ENCODE measurements around the gene ZNF565. TPM values are rescaled to one million over a fixed set of nuclear protein-coding genes. Genes with fewer than 3 reads are reported as not detected.
A peak's percentile ranks its signal among the peaks of the same experiment; 100 is the strongest.
"Not testable (repeated sequence)": the region's sequence is repeated elsewhere in the genome, so short reads cannot be mapped to it uniquely, and the experiment has no call there.

The ZNF565 gene
- total RNA-seq, 1 donor from 2014 or later, result 6.2 TPM

DNA sequence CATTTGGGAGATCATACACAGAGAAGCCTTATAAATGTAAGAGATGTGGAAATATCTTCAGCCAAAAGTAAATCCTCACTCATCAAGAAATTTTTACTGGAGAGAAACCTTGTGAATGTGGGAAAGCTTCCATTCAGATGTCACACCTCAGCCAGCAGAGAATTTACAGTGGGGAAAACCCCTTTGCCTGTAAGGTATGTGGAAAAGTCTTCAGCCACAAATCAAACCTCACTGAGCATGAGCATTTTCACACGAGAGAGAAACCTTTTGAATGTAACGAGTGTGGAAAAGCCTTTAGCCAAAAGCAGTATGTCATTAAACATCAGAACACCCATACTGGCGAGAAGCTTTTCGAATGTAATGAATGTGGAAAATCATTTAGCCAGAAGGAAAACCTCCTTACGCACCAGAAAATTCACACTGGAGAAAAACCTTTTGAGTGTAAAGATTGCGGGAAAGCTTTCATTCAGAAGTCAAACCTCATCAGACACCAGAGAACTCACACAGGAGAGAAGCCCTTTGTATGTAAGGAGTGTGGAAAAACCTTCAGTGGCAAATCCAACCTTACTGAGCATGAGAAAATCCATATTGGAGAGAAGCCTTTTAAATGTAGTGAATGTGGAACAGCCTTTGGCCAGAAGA is 22.0 kb upstream of the ZNF565 start:
- Histone ChIP-seq H3K79me2 (ENCODE audit: low read depth) (peaks cover 57% of the 10 kb centered on the region), H4K20me1 (ENCODE audit: low read depth) (peaks cover 23% of the 10 kb centered on the region), H3K4me1 (peaks cover 7% of the 10 kb centered on the region), H3K27me3 (no peaks in the 10 kb centered on the region), H3F3A (ENCODE audit: low read depth) (peaks cover 49% of the 10 kb centered on the region), H3K4me3 (no peak overlapping the region), H3K4me2 (no peak overlapping the region), H3K9me3 (ENCODE audit: low read depth) (no peaks in the 10 kb centered on the region), H3K36me3 (peaks cover 50% of the 10 kb centered on the region), H3K9ac (no peak overlapping the region), H3K27ac (no peak overlapping the region), H2AFZ (replicated peaks) (no peak overlapping the region)
- Mint-ChIP-seq H3K27me3 (ENCODE audit: insufficient read depth, low read depth) (peaks cover 4% of the 10 kb centered on the region), H3K27ac (no peak overlapping the region), H3K4me3 (no peak overlapping the region), H3K36me3 (peaks cover 84% of the 10 kb centered on the region), H3K4me1 (no peaks in the 10 kb centered on the region), H3K9me3 (peaks cover 70% of the 10 kb centered on the region)
- DNase-seq (ENCODE audit: low spot score), result no peak
- TF ChIP-seq, protein P1, sequence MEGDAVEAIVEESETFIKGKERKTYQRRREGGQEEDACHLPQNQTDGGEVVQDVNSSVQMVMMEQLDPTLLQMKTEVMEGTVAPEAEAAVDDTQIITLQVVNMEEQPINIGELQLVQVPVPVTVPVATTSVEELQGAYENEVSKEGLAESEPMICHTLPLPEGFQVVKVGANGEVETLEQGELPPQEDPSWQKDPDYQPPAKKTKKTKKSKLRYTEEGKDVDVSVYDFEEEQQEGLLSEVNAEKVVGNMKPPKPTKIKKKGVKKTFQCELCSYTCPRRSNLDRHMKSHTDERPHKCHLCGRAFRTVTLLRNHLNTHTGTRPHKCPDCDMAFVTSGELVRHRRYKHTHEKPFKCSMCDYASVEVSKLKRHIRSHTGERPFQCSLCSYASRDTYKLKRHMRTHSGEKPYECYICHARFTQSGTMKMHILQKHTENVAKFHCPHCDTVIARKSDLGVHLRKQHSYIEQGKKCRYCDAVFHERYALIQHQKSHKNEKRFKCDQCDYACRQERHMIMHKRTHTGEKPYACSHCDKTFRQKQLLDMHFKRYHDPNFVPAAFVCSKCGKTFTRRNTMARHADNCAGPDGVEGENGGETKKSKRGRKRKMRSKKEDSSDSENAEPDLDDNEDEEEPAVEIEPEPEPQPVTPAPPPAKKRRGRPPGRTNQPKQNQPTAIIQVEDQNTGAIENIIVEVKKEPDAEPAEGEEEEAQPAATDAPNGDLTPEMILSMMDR (IDR thresholded peaks at IDR 0.05), result no peak

DNA sequence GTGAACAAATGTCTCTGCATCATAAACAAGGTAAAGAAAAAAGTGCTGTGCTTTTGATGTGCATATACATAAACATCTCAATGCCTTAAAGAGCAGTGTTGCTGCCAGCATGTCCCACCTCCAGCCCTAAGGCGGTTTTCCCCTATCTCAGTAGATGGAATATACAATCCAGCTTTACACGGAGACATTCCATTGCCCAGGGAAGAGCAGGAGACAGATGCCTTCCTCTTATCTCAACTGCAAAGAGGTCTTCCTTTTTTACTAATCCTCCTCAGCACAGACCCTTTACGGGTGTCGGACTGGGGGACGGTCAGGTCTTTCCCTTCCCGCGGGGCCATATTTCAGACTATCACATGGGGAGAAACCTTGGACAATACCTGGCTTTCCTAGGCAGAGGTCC is 19.2 kb upstream of the ZNF565 start:
- H4K20me1 ChIP-seq (ENCODE audit: low read depth), result peaks cover 49% of the 10 kb centered on the region
- H2AFZ ChIP-seq (replicated peaks); H3K4me2 ChIP-seq; H3K9ac ChIP-seq; H3K27me3 ChIP-seq; H3K27me3 Mint-ChIP-seq (ENCODE audit: insufficient read depth, low read depth); H3K9me3 ChIP-seq (ENCODE audit: low read depth); H3K4me1 ChIP-seq; H3K27ac ChIP-seq; H3K4me1 Mint-ChIP-seq; H3K27ac Mint-ChIP-seq; H3K4me3 ChIP-seq; DNase-seq (ENCODE audit: low spot score): not testable (repeated sequence)
- H3K4me3 Mint-ChIP-seq, result peak overlapping the region; percentile 52
- peaks cover 89% of the 10 kb centered on the region for H3K36me3 Mint-ChIP-seq
- H3F3A ChIP-seq (ENCODE audit: low read depth), result peaks cover 41% of the 10 kb centered on the region
- peaks cover 80% of the 10 kb centered on the region for H3K9me3 Mint-ChIP-seq
- H3K36me3 ChIP-seq, result peaks cover 66% of the 10 kb centered on the region
- H3K79me2 ChIP-seq (ENCODE audit: low read depth), result peaks cover 85% of the 10 kb centered on the region

DNA sequence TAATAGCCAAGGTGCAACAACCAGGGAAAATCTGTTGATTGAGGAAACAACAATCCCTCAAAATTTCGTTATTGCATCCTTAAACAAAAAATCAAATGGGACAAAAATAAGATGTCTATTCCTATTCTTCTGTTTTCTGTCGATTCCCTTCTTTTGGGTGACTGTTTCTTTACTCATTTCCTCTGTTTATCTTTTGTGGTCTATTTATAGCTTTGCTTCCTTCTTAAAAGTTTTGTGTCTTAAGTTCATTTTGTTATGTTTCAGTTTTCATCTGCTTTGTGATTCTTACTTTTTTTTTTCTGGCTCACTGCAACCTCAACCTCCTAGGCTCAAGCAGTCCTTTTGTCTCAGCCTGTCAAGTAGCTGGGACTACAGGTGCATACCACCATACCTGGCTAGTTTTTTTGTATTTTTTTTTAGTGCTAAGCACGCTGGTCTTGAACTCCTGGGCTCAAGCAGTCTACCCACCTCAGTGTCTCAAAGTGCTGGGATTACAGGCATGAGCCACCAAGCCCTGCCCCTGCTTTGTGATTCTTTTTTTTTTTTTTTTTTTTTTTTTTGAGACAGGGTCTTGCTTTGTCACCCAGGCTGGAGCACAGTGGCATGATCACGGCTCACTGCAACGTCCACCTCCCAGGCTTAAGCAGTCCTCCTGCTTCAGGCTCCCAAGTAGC is 10.9 kb upstream of the ZNF565 start:
- Histone ChIP-seq H3K36me3 (peaks cover 32% of the 10 kb centered on the region), H3K27me3 (no peaks in the 10 kb centered on the region), H3K4me1 (no peaks in the 10 kb centered on the region), H3K9me3 (ENCODE audit: low read depth) (no peaks in the 10 kb centered on the region), H3K27ac (no peak overlapping the region), H3F3A (ENCODE audit: low read depth) (peaks cover 12% of the 10 kb centered on the region), H3K4me3 (no peak overlapping the region), H3K9ac (no peak overlapping the region), H2AFZ (replicated peaks) (no peak overlapping the region), H3K79me2 (ENCODE audit: low read depth) (peaks cover 100% of the 10 kb centered on the region), H3K4me2 (no peak overlapping the region), H4K20me1 (ENCODE audit: low read depth) (peaks cover 89% of the 10 kb centered on the region)
- peaks cover 57% of the 10 kb centered on the region for H3K9me3 Mint-ChIP-seq
- H3K27me3 Mint-ChIP-seq (ENCODE audit: insufficient read depth, low read depth), result peaks cover 10% of the 10 kb centered on the region
- no peak overlapping the region for H3K4me3 Mint-ChIP-seq
- TF ChIP-seq, protein P1 (IDR thresholded peaks at IDR 0.05), result no peak
- TF ChIP-seq EZH2phosphoT487 (IDR thresholded peaks at IDR 0.05) (no peak), EZH2 (IDR thresholded peaks at IDR 0.05) (no peak)
- H3K4me1 Mint-ChIP-seq, result no peaks in the 10 kb centered on the region
- no peak for DNase-seq (ENCODE audit: low spot score)
- no peak overlapping the region for H3K27ac Mint-ChIP-seq
- H3K36me3 Mint-ChIP-seq, result peaks cover 73% of the 10 kb centered on the region

DNA sequence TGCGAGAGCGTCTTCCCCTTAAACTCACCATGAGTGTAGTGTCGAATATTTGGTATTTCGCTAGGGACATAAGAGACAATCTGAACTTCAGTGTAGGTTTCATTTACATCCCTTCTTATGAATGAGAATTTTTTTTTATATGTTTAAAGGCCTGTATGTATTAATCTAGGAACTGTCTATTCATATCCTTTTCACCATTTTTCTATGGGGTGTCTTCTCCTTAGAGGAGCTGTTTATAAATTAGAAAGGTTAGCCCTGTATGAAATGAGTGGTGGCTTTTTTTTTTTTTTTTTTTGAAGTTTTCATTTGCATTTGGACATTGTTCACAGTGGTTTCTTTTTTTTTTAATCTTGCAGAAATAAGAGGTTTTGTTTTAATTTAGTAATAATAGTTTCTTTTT is 8.0 kb upstream of the ZNF565 start:
- Histone ChIP-seq H3K36me3 (peaks cover 27% of the 10 kb centered on the region), H3K4me2 (no peak overlapping the region), H3K27ac (no peak overlapping the region), H3K27me3 (no peaks in the 10 kb centered on the region), H4K20me1 (ENCODE audit: low read depth) (peaks cover 81% of the 10 kb centered on the region), H3K4me1 (no peaks in the 10 kb centered on the region), H2AFZ (replicated peaks) (no peak overlapping the region), H3F3A (ENCODE audit: low read depth) (peaks cover 12% of the 10 kb centered on the region), H3K9me3 (ENCODE audit: low read depth) (no peaks in the 10 kb centered on the region), H3K4me3 (no peak overlapping the region), H3K79me2 (ENCODE audit: low read depth) (peaks cover 100% of the 10 kb centered on the region), H3K9ac (no peak overlapping the region)
- Mint-ChIP-seq H3K4me1 (no peaks in the 10 kb centered on the region), H3K27me3 (ENCODE audit: insufficient read depth, low read depth) (peaks cover 6% of the 10 kb centered on the region), H3K4me3 (no peak overlapping the region), H3K27ac (no peak overlapping the region), H3K36me3 (peaks cover 67% of the 10 kb centered on the region), H3K9me3 (peaks cover 59% of the 10 kb centered on the region)
- no peak for DNase-seq (ENCODE audit: low spot score)
- TF ChIP-seq EZH2 (IDR thresholded peaks at IDR 0.05), result no peak
- TF ChIP-seq, protein P1 (IDR thresholded peaks at IDR 0.05), result no peak
- TF ChIP-seq EZH2phosphoT487 (IDR thresholded peaks at IDR 0.05), result no peak

Data from neural progenitor cell (in vitro differentiated cells).